K562 (cell line): ENCODE measurements around the gene KCNQ5. TPM values are rescaled to one million over a fixed set of nuclear protein-coding genes. Genes with fewer than 3 reads are reported as not detected.

Experiments used
- ATAC-seq: fragments of 200-7000 bp; cut with Tn5 transposase; 3 replicates; pipeline ENCODE4 v1.9.1; 2020; ENCODE audit warnings: moderate library complexity
- BruUV-seq: library from RNA; stranded (reverse); fragments of 400-500 nt; replicated peaks from 2 replicates; lab custom pipeline; 2021; lab: Mats Ljungman, UMichigan
- CTCF ChIA-PET: fragments of 300-600 bp; formaldehyde crosslinking; extraction: SDS; loops from one replicate; lab custom pipeline; 2021; ENCODE audit warnings: low intra/inter-chr PET ratio; lab: Yijun Ruan, JAX
- POLR2A ChIA-PET: fragments of 300-600, 350-650 bp; sonication (Branson Sonifier 250); formaldehyde crosslinking; extraction: SDS; loops from one replicate; lab custom pipeline; 2021; ENCODE audit warnings: antibody characterized with exemption, inconsistent platforms; lab: Yijun Ruan, JAX
- DNase-seq, 4 experiments: peaks; one replicate each; pipeline versions ENCODE4 v3.0.0 to v3.0.0-alpha.2; 2011 to 2018; ENCODE audit warnings: low spot score in 3 of 4, mixed read lengths in 3 of 4; ENCODE audit errors: extremely low read depth in 1 of 4
- FAIRE-seq: peaks from 2 replicates; lab custom pipeline; 2011; peaks lifted over from hg19 to GRCh38; lab: Jason Lieb, UNC
- H2AFZ ChIP-seq: 2 replicates; pipeline ENCODE4 v1.6.0; 2011; ENCODE audit warnings: low read depth, low read length, control low read depth, inconsistent platforms
- H3K27ac ChIP-seq: fragments of 200-600 bp; 3 replicates; pipeline ENCODE4 v1.8.0; 2011; ENCODE audit warnings: low read depth, mild to moderate bottlenecking, control low read depth, inconsistent platforms, low read length, moderate library complexity, mixed read lengths; ENCODE audit errors: extremely low read depth
- H3K27me3 ChIP-seq, 2 experiments: fragments of 300-600 bp in 1 of 2; 2 replicates in 1 of 2; 3 replicates in 1 of 2; pipeline versions ENCODE4 v1.6.0 to v1.8.0; 2011; ENCODE audit warnings: inconsistent platforms in 2 of 2, low read length in 2 of 2, mild to moderate bottlenecking in 1 of 2, mixed read lengths in 1 of 2, moderate library complexity in 1 of 2; ENCODE audit not compliant: control insufficient read depth in 2 of 2, insufficient read depth in 2 of 2
- H3K36me3 ChIP-seq: fragments of 300-600 bp; 3 replicates; pipeline ENCODE4 v1.8.0; 2011; ENCODE audit warnings: mild to moderate bottlenecking, low read length, inconsistent platforms; ENCODE audit not compliant: control insufficient read depth, insufficient read depth
- H3K4me1 ChIP-seq, 2 experiments: fragments of 200-600 bp in 1 of 2; replicated peaks in 1 of 2; 2 replicates in 1 of 2; 3 replicates in 1 of 2; pipeline versions ENCODE4 v1.5.1 to v1.8.0; 2011; ENCODE audit warnings: inconsistent platforms in 2 of 2, low read length in 2 of 2, mild to moderate bottlenecking in 1 of 2, mixed read lengths in 1 of 2, moderate library complexity in 1 of 2; ENCODE audit not compliant: control insufficient read depth in 2 of 2, insufficient read depth in 2 of 2
- H3K4me2 ChIP-seq: 2 replicates; pipeline ENCODE4 v1.6.1; 2011; ENCODE audit warnings: low read length, control low read depth, inconsistent platforms, mixed read lengths; ENCODE audit not compliant: insufficient read depth
- H3K4me3 ChIP-seq: fragments of 200-600 bp; sonication (generic), shearing (Covaris generic); 2 replicates; pipeline ENCODE4 v1.5.1; 2016; ENCODE audit warnings: control low read depth, inconsistent platforms
- H3K79me2 ChIP-seq: fragments of 200-600 bp; 3 replicates; pipeline ENCODE4 v1.8.0; 2011; ENCODE audit warnings: low read length, inconsistent platforms; ENCODE audit not compliant: control insufficient read depth, insufficient read depth
- H3K9ac ChIP-seq, 2 experiments: 2 replicates each; pipeline versions ENCODE4 v1.6.0 to v1.6.1; 2011; ENCODE audit warnings: low read depth in 2 of 2, low read length in 2 of 2, control low read depth in 1 of 2, inconsistent platforms in 1 of 2, mild to moderate bottlenecking in 1 of 2, mixed read lengths in 1 of 2; ENCODE audit not compliant: insufficient read depth in 1 of 2
- H3K9me1 ChIP-seq: one replicate; pipeline ENCODE4 v1.6.0; 2011; ENCODE audit warnings: inconsistent platforms, mild to moderate bottlenecking, low read length, moderate library complexity; ENCODE audit not compliant: control insufficient read depth, insufficient read depth
- H3K9me3 ChIP-seq: replicated peaks from 2 replicates; pipeline ENCODE4 v1.5.1; 2011; ENCODE audit warnings: low read depth, low read length, inconsistent platforms; ENCODE audit not compliant: control insufficient read depth, insufficient read depth
- H4K20me1 ChIP-seq: replicated peaks from 2 replicates; pipeline ENCODE4 v1.6.1; 2011; ENCODE audit warnings: low read length, inconsistent platforms, mixed read lengths; ENCODE audit not compliant: control insufficient read depth, insufficient read depth
- ATF3 ChIP-seq, 2 experiments: fragments of 450-650 bp in 1 of 2; sonication (generic) in 1 of 2; formaldehyde crosslinking in 1 of 2; IDR thresholded peaks in 1 of 2; conservative IDR thresholded peaks in 1 of 2; 2 replicates each; pipeline versions ENCODE4 v1.6.1 to v1.8.1; 2016 to 2023; ENCODE audit warnings: mild to moderate bottlenecking in 2 of 2, moderate library complexity in 2 of 2, inconsistent platforms in 1 of 2, missing genetic modification reagents in 1 of 2
- DIDO1 ChIP-seq: fragments of 450-650 bp; IDR thresholded peaks from 2 replicates; pipeline ENCODE4 v1.6.1; 2016; ENCODE audit warnings: low read depth, missing biosample characterization, missing genetic modification characterization
- DMBX1 ChIP-seq: fragments of 250-450 bp; sonication (Bioruptor Pico); IDR thresholded peaks from 2 replicates; pipeline ENCODE4 v1.8.0; 2022; ENCODE audit warnings: inconsistent platforms, mild to moderate bottlenecking, moderate library complexity, borderline replicate concordance
- ELF2 ChIP-seq: fragments of 250-450 bp; sonication (Bioruptor Pico); IDR thresholded peaks from 2 replicates; pipeline ENCODE4 v1.5.0; 2021; ENCODE audit warnings: mild to moderate bottlenecking
- GABPB2 ChIP-seq: fragments of 250-450 bp; sonication (Bioruptor Pico); conservative IDR thresholded peaks from 2 replicates; pipeline ENCODE4 v1.5.1; 2021; ENCODE audit warnings: mild to moderate bottlenecking
- HEY1 ChIP-seq: fragments of 250-450 bp; sonication (Bioruptor Pico); IDR thresholded peaks from 2 replicates; pipeline ENCODE4 v1.5.0; 2020; ENCODE audit warnings: mild to moderate bottlenecking, moderate library complexity, borderline replicate concordance
- HSF4 ChIP-seq: fragments of 250-450 bp; sonication (Bioruptor Pico); IDR thresholded peaks from 2 replicates; pipeline ENCODE4 v2.1.2; 2022; ENCODE audit warnings: mild to moderate bottlenecking, moderate library complexity, borderline replicate concordance
- JUND ChIP-seq, 2 experiments: IDR thresholded peaks; 2 replicates in 1 of 2; 3 replicates in 1 of 2; pipeline ENCODE4 v1.6.1; 2011; ENCODE audit warnings: borderline replicate concordance in 2 of 2, low read depth in 2 of 2, low read length in 2 of 2, improper control_type of control experiment in 1 of 2, missing biosample characterization in 1 of 2, missing genetic modification characterization in 1 of 2, missing genetic modification reagents in 1 of 2
- KLF10 ChIP-seq: fragments of 250-450 bp; sonication (Bioruptor Pico); IDR thresholded peaks from 2 replicates; pipeline ENCODE4 v1.6.1; 2021; ENCODE audit warnings: matching md5 sums
- SREBF2 ChIP-seq: sonication (generic); formaldehyde crosslinking; IDR thresholded peaks from 2 replicates; pipeline ENCODE4 v1.4.0; 2020; ENCODE audit warnings: mild to moderate bottlenecking, missing genetic modification reagents
- SRF ChIP-seq, 2 experiments: fragments of 250-450, 450-650 bp in 1 of 2; sonication (Bioruptor Pico) in 1 of 2; sonication (generic) in 1 of 2; formaldehyde crosslinking; IDR thresholded peaks; 2 replicates each; pipeline versions ENCODE4 v1.5.0 to v1.5.1; 2020 to 2022; ENCODE audit warnings: mild to moderate bottlenecking in 1 of 2, missing genetic modification reagents in 1 of 2
- WHSC1 ChIP-seq: IDR thresholded peaks from one replicate; pipeline ENCODE4 v1.6.1; 2012; ENCODE audit warnings: low read length, control low read depth, inconsistent platforms
- ZNF274 ChIP-seq: IDR thresholded peaks from 2 replicates; pipeline ENCODE4 v1.6.1; 2011; ENCODE audit warnings: low read depth, mild to moderate bottlenecking, low read length, moderate library complexity, borderline replicate concordance
- ZNF3 ChIP-seq: fragments of 250-450 bp; sonication (Bioruptor Pico); IDR thresholded peaks from 2 replicates; pipeline ENCODE4 v1.5.0; 2021; ENCODE audit warnings: mild to moderate bottlenecking, moderate library complexity
- ZNF408 ChIP-seq: fragments of 250-450 bp; sonication (Bioruptor Pico); IDR thresholded peaks from 2 replicates; pipeline ENCODE4 v1.4.0; 2020; ENCODE audit warnings: low read depth, mild to moderate bottlenecking, moderate library complexity
- ZNF445 ChIP-seq: fragments of 250-450 bp; sonication (Bioruptor Pico); IDR thresholded peaks from 2 replicates; pipeline ENCODE4 v1.4.0; 2020; ENCODE audit warnings: low read depth, mild to moderate bottlenecking, moderate library complexity
- WGBS: fragments of 100-300 bp; shearing (Covaris generic); methylation state at CpG from one replicate; pipeline ENCODE4 v1.1.6; 2016; ENCODE audit warnings: low coverage, mixed read lengths; ENCODE audit not compliant: insufficient coverage; ENCODE audit errors: missing lambda C conversion rate; 5-methylcytosine and 5-hydroxymethylcytosine counted together
- in situ Hi-C: fragments of 300-500 bp; cut with MboI; formaldehyde crosslinking; loops from 4 replicates; pipeline ENCODE4 v1.15.0; 2018; ENCODE audit warnings: inconsistent platforms, mixed read lengths
- intact Hi-C: fragments of 100-400 bp; cut with micrococcal nuclease; formaldehyde crosslinking; loops from 2 replicates; pipeline ENCODE4 v1.14.2; 2022
- polyA plus RNA-seq, 8 experiments: library from polyadenylated mRNA; depleted of rRNA in 4 of 8; stranded (reverse) in 5 of 8; unstranded in 3 of 8; fragments of >200 nt; fragmentation: Nextera tagmentation in 2 of 8; fragmentation: Illumina TruSeq in 1 of 8; extraction: Ambion mirVana in 2 of 8; extraction: Trizol in 1 of 8; gene quantifications; 2 replicates each; pipeline versions ENCODE4 v1.2.1 to v1.2.3, GENCODE V29; 2011 to 2014; ENCODE audit warnings: inconsistent platforms in 1 of 8, missing spikeins in 1 of 8
- total RNA-seq, 7 experiments: library from RNA; depleted of rRNA in 6 of 7; stranded (reverse); fragments of >200 nt in 6 of 7; fragmentation: Illumina TruSeq in 2 of 7; extraction: Trizol in 2 of 7; gene quantifications; 2 replicates each; pipeline versions ENCODE4 v1.2.1 to v1.2.3, GENCODE V29; 2011 to 2021; ENCODE audit warnings: low replicate concordance in 1 of 7
- TF ChIP-seq, protein P1 (sequence below): fragments of 450-650 bp; IDR thresholded peaks from 2 replicates; pipeline ENCODE4 v1.6.1; 2018; ENCODE audit warnings: mild to moderate bottlenecking, low read depth; ENCODE audit not compliant: partially characterized antibody
- TF ChIP-seq, protein P2 (sequence below): fragments of 250-450 bp; sonication (Bioruptor Pico); IDR thresholded peaks from 2 replicates; pipeline ENCODE4 v1.4.0; 2020

Gene KCNQ5
- total and polyA plus RNA-seq, 9 of the 15 experiments (the other 6 are each of a cell fraction or from before 2014, with no cell fraction given), result 0.31 to 5.9 (median 2.6) TPM

- H3K27me3 ChIP-seq, result no peaks in the 10 kb centered on the region
- H3K79me2 ChIP-seq, result no peaks in the 10 kb centered on the region
- ChIA-PET CTCF (no interaction called here), POLR2A (no interaction called here)
- H3K4me2 ChIP-seq, result no peak overlapping the region
- H4K20me1 ChIP-seq, result no peaks in the 10 kb centered on the region
- WGBS, result 17% methylated on average over 8 of the region's 8 CpGs
- H3K27ac ChIP-seq, result no peak overlapping the region
- H3K4me3 ChIP-seq, result no peak overlapping the region
- no peaks in the 10 kb centered on the region for H3K4me1 ChIP-seq
- no peak overlapping the region for H3K9ac ChIP-seq
- TF ChIP-seq ZNF445 (CRISPR knock-in tag) (no peak), HSF4 (CRISPR knock-in tag) (no peak), ATF3 (IDR thresholded peaks at IDR 0.05) (no peak), ATF3 (CRISPR knock-in tag; conservative IDR thresholded peaks at IDR 0.05) (no peak), JUND (IDR thresholded peaks at IDR 0.05; ENCODE audit: borderline replicate concordance, low read depth, low read length) (no peak), JUND (tag; IDR thresholded peaks at IDR 0.05; ENCODE audit: borderline replicate concordance, low read depth, low read length) (no peak), ZNF3 (CRISPR knock-in tag) (no peak), ZNF408 (CRISPR knock-in tag) (no peak), HEY1 (CRISPR knock-in tag) (no peak), KLF10 (CRISPR knock-in tag) (no peak), DIDO1 (tag) (no peak), SREBF2 (CRISPR knock-in tag) (no peak), DMBX1 (CRISPR knock-in tag) (no peak), SRF (CRISPR knock-in tag; IDR thresholded peaks at IDR 0.05) (no peak), ZNF274 (no peak), WHSC1 (no peak), ELF2 (no peak), GABPB2 (CRISPR knock-in tag) (no peak)
- TF ChIP-seq, protein P1, sequence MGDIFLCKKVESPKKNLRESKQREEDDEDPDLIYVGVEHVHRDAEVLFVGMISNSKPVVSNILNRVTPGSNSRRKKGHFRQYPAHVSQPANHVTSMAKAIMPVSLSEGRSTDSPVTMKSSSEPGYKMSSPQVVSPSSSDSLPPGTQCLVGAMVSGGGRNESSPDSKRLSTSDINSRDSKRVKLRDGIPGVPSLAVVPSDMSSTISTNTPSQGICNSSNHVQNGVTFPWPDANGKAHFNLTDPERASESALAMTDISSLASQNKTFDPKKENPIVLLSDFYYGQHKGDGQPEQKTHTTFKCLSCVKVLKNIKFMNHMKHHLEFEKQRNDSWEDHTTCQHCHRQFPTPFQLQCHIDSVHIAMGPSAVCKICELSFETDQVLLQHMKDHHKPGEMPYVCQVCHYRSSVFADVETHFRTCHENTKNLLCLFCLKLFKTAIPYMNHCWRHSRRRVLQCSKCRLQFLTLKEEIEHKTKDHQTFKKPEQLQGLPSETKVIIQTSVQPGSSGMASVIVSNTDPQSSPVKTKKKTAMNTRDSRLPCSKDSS, result no peak
- TF ChIP-seq, protein P2, sequence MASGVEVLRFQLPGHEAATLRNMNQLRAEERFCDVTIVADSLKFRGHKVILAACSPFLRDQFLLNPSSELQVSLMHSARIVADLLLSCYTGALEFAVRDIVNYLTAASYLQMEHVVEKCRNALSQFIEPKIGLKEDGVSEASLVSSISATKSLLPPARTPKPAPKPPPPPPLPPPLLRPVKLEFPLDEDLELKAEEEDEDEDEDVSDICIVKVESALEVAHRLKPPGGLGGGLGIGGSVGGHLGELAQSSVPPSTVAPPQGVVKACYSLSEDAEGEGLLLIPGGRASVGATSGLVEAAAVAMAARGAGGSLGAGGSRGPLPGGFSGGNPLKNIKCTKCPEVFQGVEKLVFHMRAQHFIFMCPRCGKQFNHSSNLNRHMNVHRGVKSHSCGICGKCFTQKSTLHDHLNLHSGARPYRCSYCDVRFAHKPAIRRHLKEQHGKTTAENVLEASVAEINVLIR (CRISPR knock-in tag), result no peak
- TF ChIP-seq, all 486 proteins: peak for 0
- no peak overlapping the region for H2AFZ ChIP-seq
- H3K36me3 ChIP-seq, result no peaks in the 10 kb centered on the region
- in situ Hi-C loops (no loop called here), intact Hi-C loops (no loop called here)
- H3K9me3 ChIP-seq, result no peaks in the 10 kb centered on the region
- no peaks in the 10 kb centered on the region for H3K9me1 ChIP-seq
- ATAC-seq (no peak), FAIRE-seq (no peak), DNase-seq (no peak)
- no TSS peak for BruUV-seq
Measured at GRCh38 chr6:72939004-72939403, 317.1 kb downstream of the KCNQ5 start.
